OCI-LY3 (cell line): Measurements from ENCODE around the gene HDGFL2.

Source experiments
- H2AFZ ChIP-seq: fragments of 200-600, 300-600 bp; shearing (Covaris generic); 2 replicates; pipeline ENCODE4 v1.6.0; 2014; ENCODE audit warnings: antibody characterized with exemption, low read depth, low read length
- H3K27ac ChIP-seq: fragments of 200-600, 300-600 bp; sonication (generic); 2 replicates; pipeline ENCODE4 v1.5.1; 2014; ENCODE audit warnings: mild to moderate bottlenecking, low read length, moderate library complexity, mixed read lengths
- H3K27me3 ChIP-seq: fragments of 200-600, 300-600 bp; sonication (generic); 2 replicates; pipeline ENCODE4 v1.6.1; 2014; ENCODE audit warnings: low read depth, low read length, mixed read lengths
- H3K36me3 ChIP-seq: fragments of 200-600, 300-600 bp; sonication (generic); replicated peaks from 2 replicates; pipeline ENCODE3; 2014; ENCODE audit warnings: low read depth, low read length, mixed read lengths
- H3K4me1 ChIP-seq: fragments of 300-600, 200-600 bp; sonication (generic); 2 replicates; pipeline ENCODE4 v1.6.1; 2014; ENCODE audit warnings: low read length, mixed read lengths
- H3K4me2 ChIP-seq: fragments of 200-600, 300-600 bp; sonication (generic); 2 replicates; pipeline ENCODE4 v1.6.1; 2014; ENCODE audit warnings: low read length, mixed read lengths
- H3K4me3 ChIP-seq: fragments of 300-600, 200-600 bp; sonication (generic); 2 replicates; pipeline ENCODE4 v1.5.1; 2014; ENCODE audit warnings: antibody characterized with exemption, mild to moderate bottlenecking, low read length, moderate library complexity
- H3K79me2 ChIP-seq: fragments of 300-600, 200-600 bp; shearing (Covaris generic); 2 replicates; pipeline ENCODE4 v1.6.1; 2014; ENCODE audit warnings: mild to moderate bottlenecking, low read length, mixed read lengths
- H3K9ac ChIP-seq: fragments of 300-600, 200-600 bp; shearing (Covaris generic); 2 replicates; pipeline ENCODE4 v1.6.0; 2014; ENCODE audit warnings: mild to moderate bottlenecking, low read length, moderate library complexity
- H3K9me3 ChIP-seq: fragments of 200-600, 300-600 bp; shearing (Covaris generic); 2 replicates; pipeline ENCODE4 v1.6.1; 2014; ENCODE audit warnings: low read length, mixed read lengths; ENCODE audit not compliant: insufficient read depth
- H4K20me1 ChIP-seq: fragments of 200-600, 300-600 bp; sonication (generic); 2 replicates; pipeline ENCODE4 v1.6.1; 2016; ENCODE audit warnings: low read length, mixed read lengths; ENCODE audit not compliant: insufficient read depth
- EZH2phosphoT487 ChIP-seq: fragments of 200-600 bp; shearing (Covaris generic); IDR thresholded peaks from 2 replicates; pipeline ENCODE4 v1.6.1; 2018; ENCODE audit warnings: antibody characterized with exemption, mixed run types, low read depth
- TF ChIP-seq, protein P1 (sequence below): fragments of 200-600, 300-600 bp; sonication (generic); IDR thresholded peaks from 2 replicates; pipeline ENCODE4 v1.5.1; 2014; ENCODE audit warnings: antibody characterized with exemption, low read length, low read depth

The HDGFL2 gene

DNA sequence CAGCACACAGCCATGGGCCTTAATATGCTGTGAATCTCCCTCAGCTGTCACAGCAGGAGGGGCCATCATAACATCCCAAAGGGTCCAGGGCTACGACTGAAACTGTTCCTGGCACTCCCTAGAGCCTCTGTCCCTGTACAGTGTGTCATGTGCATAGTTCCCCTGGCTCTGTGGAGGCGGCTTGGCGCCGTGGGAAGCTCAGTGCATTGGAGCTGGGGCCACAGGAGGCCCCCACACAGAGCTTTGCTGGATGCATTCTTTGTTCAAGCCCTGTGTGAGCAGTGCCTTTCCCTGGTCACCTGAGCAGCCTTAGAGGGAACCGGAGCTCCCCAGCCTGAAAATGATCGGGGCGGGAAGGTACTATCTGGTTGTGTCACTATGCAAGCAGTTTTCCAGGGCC is 35.9 kb upstream of the HDGFL2 start:
- no peak overlapping the region for H3K4me3 ChIP-seq
- no peak overlapping the region for H2AFZ ChIP-seq
- no peaks in the 10 kb centered on the region for H3K4me1 ChIP-seq
- peaks cover 8% of the 10 kb centered on the region; the same call in 1 of the 2 replicates for H4K20me1 ChIP-seq
- peaks cover 68% of the 10 kb centered on the region for H3K36me3 ChIP-seq
- TF ChIP-seq, protein P1, sequence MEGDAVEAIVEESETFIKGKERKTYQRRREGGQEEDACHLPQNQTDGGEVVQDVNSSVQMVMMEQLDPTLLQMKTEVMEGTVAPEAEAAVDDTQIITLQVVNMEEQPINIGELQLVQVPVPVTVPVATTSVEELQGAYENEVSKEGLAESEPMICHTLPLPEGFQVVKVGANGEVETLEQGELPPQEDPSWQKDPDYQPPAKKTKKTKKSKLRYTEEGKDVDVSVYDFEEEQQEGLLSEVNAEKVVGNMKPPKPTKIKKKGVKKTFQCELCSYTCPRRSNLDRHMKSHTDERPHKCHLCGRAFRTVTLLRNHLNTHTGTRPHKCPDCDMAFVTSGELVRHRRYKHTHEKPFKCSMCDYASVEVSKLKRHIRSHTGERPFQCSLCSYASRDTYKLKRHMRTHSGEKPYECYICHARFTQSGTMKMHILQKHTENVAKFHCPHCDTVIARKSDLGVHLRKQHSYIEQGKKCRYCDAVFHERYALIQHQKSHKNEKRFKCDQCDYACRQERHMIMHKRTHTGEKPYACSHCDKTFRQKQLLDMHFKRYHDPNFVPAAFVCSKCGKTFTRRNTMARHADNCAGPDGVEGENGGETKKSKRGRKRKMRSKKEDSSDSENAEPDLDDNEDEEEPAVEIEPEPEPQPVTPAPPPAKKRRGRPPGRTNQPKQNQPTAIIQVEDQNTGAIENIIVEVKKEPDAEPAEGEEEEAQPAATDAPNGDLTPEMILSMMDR = no peak
- TF ChIP-seq EZH2phosphoT487 = no peak
- no peaks in the 10 kb centered on the region for H3K27me3 ChIP-seq
- H3K79me2 ChIP-seq = peaks cover 41% of the 10 kb centered on the region
- H3K4me2 ChIP-seq = no peak overlapping the region
- no peak overlapping the region for H3K9ac ChIP-seq
- no peaks in the 10 kb centered on the region for H3K9me3 ChIP-seq
- no peak overlapping the region for H3K27ac ChIP-seq

DNA sequence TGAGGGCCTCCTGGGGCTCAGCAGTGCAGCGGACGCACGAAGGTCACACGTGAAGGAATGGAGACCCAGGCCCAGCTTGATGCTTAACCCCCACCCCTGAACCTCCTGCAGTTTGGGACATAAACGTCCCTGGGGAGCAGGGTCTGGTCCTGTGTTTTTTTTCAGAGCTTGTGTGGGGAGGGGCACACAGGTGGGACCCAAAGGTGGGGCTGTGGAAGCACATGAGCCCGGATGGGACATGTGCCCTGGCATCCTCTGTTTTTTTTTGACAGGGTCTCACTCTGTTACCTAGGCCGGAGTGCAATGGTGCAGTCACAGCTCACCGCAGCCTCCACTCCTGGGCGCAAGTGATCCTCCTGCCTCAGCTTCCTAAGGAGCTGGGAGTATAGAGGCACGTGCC is 35.0 kb upstream of the HDGFL2 start:
- H2AFZ ChIP-seq = no peak overlapping the region
- no peak overlapping the region for H3K9ac ChIP-seq
- H3K27ac ChIP-seq = no peak overlapping the region
- H3K4me3 ChIP-seq = no peak overlapping the region
- no peak for TF ChIP-seq EZH2phosphoT487
- TF ChIP-seq, protein P1 = no peak
- no peak overlapping the region for H3K4me2 ChIP-seq
- H3K9me3 ChIP-seq = no peaks in the 10 kb centered on the region
- peaks cover 4% of the 10 kb centered on the region; the same call in 1 of the 2 replicates for H4K20me1 ChIP-seq
- H3K79me2 ChIP-seq = peaks cover 37% of the 10 kb centered on the region
- H3K36me3 ChIP-seq = peaks cover 62% of the 10 kb centered on the region
- H3K4me1 ChIP-seq = no peaks in the 10 kb centered on the region
- H3K27me3 ChIP-seq = no peaks in the 10 kb centered on the region

DNA sequence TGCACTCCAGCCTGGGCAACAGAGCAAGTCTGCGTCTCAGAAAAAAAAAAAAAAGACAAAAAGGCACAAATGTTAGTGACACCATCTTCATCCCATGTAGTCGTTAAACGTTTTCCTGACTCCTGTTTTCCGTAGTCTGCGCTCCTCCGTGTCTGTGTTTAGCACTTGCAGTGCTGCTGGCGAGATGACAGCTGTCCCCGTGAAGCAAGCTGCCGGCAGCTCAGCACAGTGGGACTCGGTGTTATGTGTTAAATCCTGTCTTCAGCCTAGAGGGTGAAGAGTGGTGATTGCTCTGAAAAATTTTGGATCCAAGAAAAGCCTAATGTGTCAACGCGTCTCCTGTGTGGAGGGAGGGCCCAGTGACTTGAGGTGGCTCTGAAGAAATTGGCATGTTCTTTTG is 32.9 kb upstream of the HDGFL2 start:
- Histone ChIP-seq H4K20me1 (peaks cover 4% of the 10 kb centered on the region; the same call in 1 of the 2 replicates), H3K27me3 (no peaks in the 10 kb centered on the region), H3K9ac (no peak overlapping the region), H3K4me2 (no peak overlapping the region), H3K27ac (no peak overlapping the region), H3K9me3 (no peaks in the 10 kb centered on the region), H3K4me1 (no peaks in the 10 kb centered on the region), H3K4me3 (no peak overlapping the region), H3K79me2 (peaks cover 34% of the 10 kb centered on the region), H2AFZ (no peak overlapping the region), H3K36me3 (peaks cover 52% of the 10 kb centered on the region)
- TF ChIP-seq, protein P1 = no peak
- TF ChIP-seq EZH2phosphoT487 = no peak

DNA sequence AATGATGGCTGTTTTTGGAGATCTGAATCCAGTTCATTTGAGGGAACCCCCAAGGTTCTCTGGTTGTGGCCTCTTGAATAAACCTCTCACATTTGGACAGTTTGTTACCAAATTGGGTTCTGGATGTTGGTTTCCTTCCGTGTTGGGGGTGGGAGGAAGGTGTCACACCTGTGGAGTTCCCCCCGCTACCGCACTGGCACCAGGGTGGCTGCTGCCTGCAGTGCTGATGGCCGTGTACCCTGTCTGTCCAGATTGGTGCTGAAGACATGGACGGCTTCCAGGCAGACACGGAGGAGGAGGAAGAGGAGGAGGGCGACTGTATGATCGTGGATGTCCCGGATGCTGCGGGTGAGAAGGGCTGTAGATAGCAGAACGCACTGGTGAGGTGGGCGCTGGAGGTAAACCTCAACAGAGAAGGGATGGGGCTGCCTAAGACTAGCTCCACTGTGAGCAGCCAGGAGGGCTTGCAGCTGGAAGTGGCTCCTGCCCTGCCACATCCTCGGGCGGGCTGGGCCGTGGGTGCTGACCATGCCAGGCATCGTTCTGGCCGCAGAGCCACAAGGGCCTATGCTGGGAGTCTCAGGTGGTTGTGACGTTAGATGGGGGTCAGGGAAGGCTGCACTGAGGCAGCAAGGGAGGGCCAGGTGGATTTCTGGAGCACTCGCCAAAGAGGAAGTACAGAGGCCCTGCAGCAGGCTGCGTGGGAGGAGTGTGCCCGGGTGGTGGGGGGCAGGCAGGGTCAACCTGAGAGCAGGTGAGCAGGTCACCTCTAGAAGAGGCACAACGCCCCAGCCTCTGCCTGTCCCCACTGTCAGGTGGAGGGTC is 29.9 kb upstream of the HDGFL2 start:
- Histone ChIP-seq H3K9ac (no peak overlapping the region), H3K4me1 (no peaks in the 10 kb centered on the region), H3K4me3 (no peak overlapping the region), H3K9me3 (no peaks in the 10 kb centered on the region), H2AFZ (no peak overlapping the region), H3K4me2 (no peak overlapping the region), H3K27ac (no peak overlapping the region), H3K36me3 (peaks cover 61% of the 10 kb centered on the region), H3K79me2 (peaks cover 13% of the 10 kb centered on the region), H3K27me3 (no peaks in the 10 kb centered on the region), H4K20me1 (no peaks in the 10 kb centered on the region; the same call in 1 of the 2 replicates)
- no peak for TF ChIP-seq EZH2phosphoT487
- TF ChIP-seq, protein P1 = no peak
